ENCODE data around the gene CFAP74.

- TF ChIP-seq CTCF (IDR thresholded peaks at IDR 0.05): no peak
- TF ChIP-seq POLR2A (IDR thresholded peaks at IDR 0.05): no peak
These were observed 110.1 kb downstream of the CFAP74 start for GRCh38 chr1:1893291-1893985.
